ENCODE measurements around the gene SINHCAF.

SINHCAF gene

GRCh38 chr12:31316891-31317290 lies 9.1 kb downstream of the SINHCAF start:
- H3K4me3 ChIP-seq (ENCODE audit: low read depth, low read length) = peak overlapping the region; percentile 49

GRCh38 chr12:31315784-31316465 lies 10.0 kb downstream of the SINHCAF start:
- DNase-seq (ENCODE audit: low read depth) = no peak
- H3K4me3 ChIP-seq (ENCODE audit: low read depth, low read length) = no peak overlapping the region
- no peak for TF ChIP-seq CTCF (IDR thresholded peaks at IDR 0.05; ENCODE audit: control insufficient read depth, extremely low read depth, insufficient read depth)

More at GRCh38 chr12:31316891-31317290, 9.1 kb downstream of the SINHCAF start:
- no peak for TF ChIP-seq CTCF (IDR thresholded peaks at IDR 0.05; ENCODE audit: control insufficient read depth, extremely low read depth, insufficient read depth)
- DNase-seq (ENCODE audit: low read depth) = no peak

GRCh38 chr12:31315044-31315715 lies 10.8 kb downstream of the SINHCAF start:
- H3K4me3 ChIP-seq (ENCODE audit: low read depth, low read length) = no peak overlapping the region
- TF ChIP-seq CTCF (IDR thresholded peaks at IDR 0.05; ENCODE audit: control insufficient read depth, extremely low read depth, insufficient read depth) = no peak
- no peak for DNase-seq (ENCODE audit: low read depth)

GRCh38 chr12:31312431-31312830 lies 13.5 kb downstream of the SINHCAF start:
- no peak for TF ChIP-seq CTCF (IDR thresholded peaks at IDR 0.05; ENCODE audit: control insufficient read depth, extremely low read depth, insufficient read depth)
- H3K4me3 ChIP-seq (ENCODE audit: low read depth, low read length) = no peak overlapping the region
- no peak for DNase-seq (ENCODE audit: low read depth)

- H3K4me3 ChIP-seq (ENCODE audit: low read depth, low read length) = no peak overlapping the region
- DNase-seq (ENCODE audit: low read depth) = no peak
- TF ChIP-seq CTCF (IDR thresholded peaks at IDR 0.05; ENCODE audit: control insufficient read depth, extremely low read depth, insufficient read depth) = no peak
These were observed 14.2 kb downstream of the SINHCAF start for GRCh38 chr12:31311634-31312258.

- no peak for TF ChIP-seq CTCF (IDR thresholded peaks at IDR 0.05; ENCODE audit: control insufficient read depth, extremely low read depth, insufficient read depth)
- no peak for DNase-seq (ENCODE audit: low read depth)
- H3K4me3 ChIP-seq (ENCODE audit: low read depth, low read length) = no peak overlapping the region
These were observed 15.5 kb downstream of the SINHCAF start for GRCh38 chr12:31310488-31310887.
